ENCODE measurements around the gene LONP2. TPM values are rescaled to one million over a fixed set of nuclear protein-coding genes. Genes with fewer than 3 reads are reported as not detected.

LONP2 gene
- total and polyA plus RNA-seq, 2 of the 13 experiments (the other 11 are each of a cell fraction or from before 2014, with no cell fraction given), result 39.2 to 63.3 TPM

DNA sequence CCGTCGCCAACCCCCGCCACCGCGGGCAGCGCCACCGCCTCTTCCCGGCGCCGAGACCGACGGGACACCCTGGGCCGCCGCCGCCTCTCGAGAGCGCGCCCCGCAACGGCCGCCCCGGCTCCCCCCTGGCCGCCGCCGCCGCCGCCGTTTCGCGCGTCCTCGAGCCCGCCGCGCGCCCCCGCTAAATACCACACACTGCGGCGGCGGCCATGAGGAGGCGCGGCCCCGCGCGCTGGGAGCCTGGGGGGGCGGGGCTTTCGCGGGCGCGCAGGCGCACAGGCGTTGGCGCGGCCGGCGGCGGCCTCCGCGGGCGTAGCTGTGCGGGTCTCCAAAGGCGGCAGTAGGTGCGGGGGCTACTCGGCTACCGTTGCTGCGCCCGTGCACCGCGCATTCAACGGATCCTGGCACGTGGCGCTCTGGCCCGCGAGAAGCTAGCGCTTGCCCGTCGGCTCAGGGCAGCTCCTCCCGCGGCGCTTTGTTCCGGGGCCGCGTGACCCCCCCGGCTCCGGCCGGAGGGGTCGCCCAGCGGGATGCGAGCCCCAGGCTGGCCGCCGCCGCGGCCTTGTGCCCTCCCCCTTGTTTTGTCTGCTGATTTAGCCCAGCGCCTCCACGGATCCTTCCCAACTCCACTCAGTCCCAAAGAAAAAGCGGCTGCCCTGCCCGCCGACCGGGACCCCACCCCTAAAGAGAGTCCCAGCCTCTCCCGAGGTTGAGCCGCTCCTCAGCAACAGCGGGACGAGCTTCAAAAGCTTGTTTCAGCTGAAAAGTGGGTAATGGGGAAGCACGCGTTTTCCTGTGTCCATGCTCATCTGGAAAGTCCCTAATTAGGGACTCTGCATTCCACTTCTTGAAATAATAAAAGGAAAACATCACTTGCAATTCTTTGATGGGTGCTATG, 141.4 kb downstream of the LONP2 start, which contains the start of gene SIAH1 (continued):
- TF ChIP-seq, protein P1, sequence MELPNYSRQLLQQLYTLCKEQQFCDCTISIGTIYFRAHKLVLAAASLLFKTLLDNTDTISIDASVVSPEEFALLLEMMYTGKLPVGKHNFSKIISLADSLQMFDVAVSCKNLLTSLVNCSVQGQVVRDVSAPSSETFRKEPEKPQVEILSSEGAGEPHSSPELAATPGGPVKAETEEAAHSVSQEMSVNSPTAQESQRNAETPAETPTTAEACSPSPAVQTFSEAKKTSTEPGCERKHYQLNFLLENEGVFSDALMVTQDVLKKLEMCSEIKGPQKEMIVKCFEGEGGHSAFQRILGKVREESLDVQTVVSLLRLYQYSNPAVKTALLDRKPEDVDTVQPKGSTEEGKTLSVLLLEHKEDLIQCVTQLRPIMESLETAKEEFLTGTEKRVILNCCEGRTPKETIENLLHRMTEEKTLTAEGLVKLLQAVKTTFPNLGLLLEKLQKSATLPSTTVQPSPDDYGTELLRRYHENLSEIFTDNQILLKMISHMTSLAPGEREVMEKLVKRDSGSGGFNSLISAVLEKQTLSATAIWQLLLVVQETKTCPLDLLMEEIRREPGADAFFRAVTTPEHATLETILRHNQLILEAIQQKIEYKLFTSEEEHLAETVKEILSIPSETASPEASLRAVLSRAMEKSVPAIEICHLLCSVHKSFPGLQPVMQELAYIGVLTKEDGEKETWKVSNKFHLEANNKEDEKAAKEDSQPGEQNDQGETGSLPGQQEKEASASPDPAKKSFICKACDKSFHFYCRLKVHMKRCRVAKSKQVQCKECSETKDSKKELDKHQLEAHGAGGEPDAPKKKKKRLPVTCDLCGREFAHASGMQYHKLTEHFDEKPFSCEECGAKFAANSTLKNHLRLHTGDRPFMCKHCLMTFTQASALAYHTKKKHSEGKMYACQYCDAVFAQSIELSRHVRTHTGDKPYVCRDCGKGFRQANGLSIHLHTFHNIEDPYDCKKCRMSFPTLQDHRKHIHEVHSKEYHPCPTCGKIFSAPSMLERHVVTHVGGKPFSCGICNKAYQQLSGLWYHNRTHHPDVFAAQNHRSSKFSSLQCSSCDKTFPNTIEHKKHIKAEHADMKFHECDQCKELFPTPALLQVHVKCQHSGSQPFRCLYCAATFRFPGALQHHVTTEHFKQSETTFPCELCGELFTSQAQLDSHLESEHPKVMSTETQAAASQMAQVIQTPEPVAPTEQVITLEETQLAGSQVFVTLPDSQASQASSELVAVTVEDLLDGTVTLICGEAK (IDR thresholded peaks at IDR 0.05), result no peak
- TF ChIP-seq, protein P1 (CRISPR knock-in tag; IDR thresholded peaks at IDR 0.05), result peak; percentile 78
- TF ChIP-seq, protein P2, sequence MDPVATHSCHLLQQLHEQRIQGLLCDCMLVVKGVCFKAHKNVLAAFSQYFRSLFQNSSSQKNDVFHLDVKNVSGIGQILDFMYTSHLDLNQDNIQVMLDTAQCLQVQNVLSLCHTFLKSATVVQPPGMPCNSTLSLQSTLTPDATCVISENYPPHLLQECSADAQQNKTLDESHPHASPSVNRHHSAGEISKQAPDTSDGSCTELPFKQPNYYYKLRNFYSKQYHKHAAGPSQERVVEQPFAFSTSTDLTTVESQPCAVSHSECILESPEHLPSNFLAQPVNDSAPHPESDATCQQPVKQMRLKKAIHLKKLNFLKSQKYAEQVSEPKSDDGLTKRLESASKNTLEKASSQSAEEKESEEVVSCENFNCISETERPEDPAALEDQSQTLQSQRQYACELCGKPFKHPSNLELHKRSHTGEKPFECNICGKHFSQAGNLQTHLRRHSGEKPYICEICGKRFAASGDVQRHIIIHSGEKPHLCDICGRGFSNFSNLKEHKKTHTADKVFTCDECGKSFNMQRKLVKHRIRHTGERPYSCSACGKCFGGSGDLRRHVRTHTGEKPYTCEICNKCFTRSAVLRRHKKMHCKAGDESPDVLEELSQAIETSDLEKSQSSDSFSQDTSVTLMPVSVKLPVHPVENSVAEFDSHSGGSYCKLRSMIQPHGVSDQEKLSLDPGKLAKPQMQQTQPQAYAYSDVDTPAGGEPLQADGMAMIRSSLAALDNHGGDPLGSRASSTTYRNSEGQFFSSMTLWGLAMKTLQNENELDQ (CRISPR knock-in tag; IDR thresholded peaks at IDR 0.05; ENCODE audit: borderline replicate concordance), result no peak
- TF ChIP-seq NFE2L2 (IDR thresholded peaks at IDR 0.05; ENCODE audit: low read length) (no peak), THAP11 (CRISPR knock-in tag; IDR thresholded peaks at IDR 0.05) (peak; percentile 46; the same call in 1 of the 2 replicates), RARG (CRISPR knock-in tag; IDR thresholded peaks at IDR 0.05; ENCODE audit: low read depth) (no peak), ZNF547 (CRISPR knock-in tag; IDR thresholded peaks at IDR 0.05) (0 out of 2 replicates have a peak, but pooled peaks have one; percentile 79), ZNF124 (CRISPR knock-in tag; IDR thresholded peaks at IDR 0.05) (peak; percentile 46; the same call in 1 of the 2 replicates), TCF7 (IDR thresholded peaks at IDR 0.05; ENCODE audit: low read depth) (no peak), NPAS2 (CRISPR knock-in tag; IDR thresholded peaks at IDR 0.05; ENCODE audit: borderline replicate concordance) (no peak), EHMT2 (IDR thresholded peaks at IDR 0.05; ENCODE audit: borderline replicate concordance, low read depth, low read length) (no peak), KLF11 (CRISPR knock-in tag; IDR thresholded peaks at IDR 0.05) (no peak), AHR (CRISPR knock-in tag; IDR thresholded peaks at IDR 0.05) (0 out of 2 replicates have a peak, but pooled peaks have one; percentile 66), ZMYM4 (CRISPR knock-in tag; IDR thresholded peaks at IDR 0.05) (peak; percentile 68; the same call in 1 of the 2 replicates), MEIS2 (CRISPR knock-in tag; IDR thresholded peaks at IDR 0.05) (peak; percentile 8; the same call in 1 of the 2 replicates)
- TF ChIP-seq, protein P3, sequence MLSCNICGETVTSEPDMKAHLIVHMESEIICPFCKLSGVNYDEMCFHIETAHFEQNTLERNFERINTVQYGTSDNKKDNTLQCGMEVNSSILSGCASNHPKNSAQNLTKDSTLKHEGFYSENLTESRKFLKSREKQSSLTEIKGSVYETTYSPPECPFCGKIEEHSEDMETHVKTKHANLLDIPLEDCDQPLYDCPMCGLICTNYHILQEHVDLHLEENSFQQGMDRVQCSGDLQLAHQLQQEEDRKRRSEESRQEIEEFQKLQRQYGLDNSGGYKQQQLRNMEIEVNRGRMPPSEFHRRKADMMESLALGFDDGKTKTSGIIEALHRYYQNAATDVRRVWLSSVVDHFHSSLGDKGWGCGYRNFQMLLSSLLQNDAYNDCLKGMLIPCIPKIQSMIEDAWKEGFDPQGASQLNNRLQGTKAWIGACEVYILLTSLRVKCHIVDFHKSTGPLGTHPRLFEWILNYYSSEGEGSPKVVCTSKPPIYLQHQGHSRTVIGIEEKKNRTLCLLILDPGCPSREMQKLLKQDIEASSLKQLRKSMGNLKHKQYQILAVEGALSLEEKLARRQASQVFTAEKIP (CRISPR knock-in tag; IDR thresholded peaks at IDR 0.05; ENCODE audit: borderline replicate concordance), result no peak
